ENCODE results near the gene GHRH. TPM values are rescaled to one million over a fixed set of nuclear protein-coding genes. Genes with fewer than 3 reads are reported as not detected.

Gene GHRH
- total RNA-seq (2022; extraction: Qiagen RNA extraction) = not detected in 5 replicates

DNA sequence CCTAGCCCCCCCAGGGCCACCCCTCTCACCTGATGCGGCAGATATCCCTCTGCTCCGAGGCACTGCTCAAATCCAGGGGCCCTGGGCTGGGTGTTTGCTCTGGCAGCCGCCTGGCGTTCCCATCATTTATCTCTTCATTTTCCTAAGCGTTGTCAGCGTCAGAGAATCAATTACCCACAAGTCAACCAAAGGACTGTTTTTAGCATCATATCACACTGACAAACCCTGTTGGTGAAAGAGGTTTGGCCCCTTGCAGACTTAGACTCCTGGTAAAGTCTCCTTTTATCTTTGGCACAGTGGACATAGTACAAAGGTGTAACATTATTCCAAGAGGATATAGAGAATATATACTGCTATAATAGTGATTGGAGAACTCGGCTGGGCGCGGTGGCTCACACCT is at the start of gene GHRH:
Gene GHRH (minus strand): TSS at position 101 of the 400 bp plus-strand sequence. CDS start 4,925 bp downstream, outside the sequence.

Other genes starting within 250 kb of the GHRH start
- 9.9 to 14.9 TPM (median 12.5 TPM) in 5 replicates for gene RBL1, start 165.8 kb downstream of the GHRH start, total RNA-seq (2022; extraction: Qiagen RNA extraction)
- 259 to 271 TPM (median 261 TPM) in 5 replicates for gene RPN2, start 82.5 kb downstream of the GHRH start, total RNA-seq (2022; extraction: Qiagen RNA extraction)
- 0.70 to 1.6 TPM (median 1.4 TPM) in 5 replicates for gene MROH8, start 82.3 kb downstream of the GHRH start, total RNA-seq (2022; extraction: Qiagen RNA extraction)
- 78.7 to 85.7 TPM (median 81.4 TPM) in 5 replicates for gene MANBAL, start 27.8 kb upstream of the GHRH start, total RNA-seq (2022; extraction: Qiagen RNA extraction)
- gene SRC, start 84.3 kb upstream of the GHRH start, total RNA-seq (2022; extraction: Qiagen RNA extraction) = 84.9 to 119 TPM (median 113 TPM) in 5 replicates